Mesothelial cell of epicardium (in vitro differentiated cells): ENCODE data around the gene USP35. TPM values are rescaled to one million over a fixed set of nuclear protein-coding genes. Genes with fewer than 3 reads are reported as not detected.

ENCODE experiments used
- DNase-seq, 2 experiments: peaks; one replicate each; pipeline ENCODE4 v3.0.0; 2021; ENCODE audit warnings: low spot score in 2 of 2; ENCODE audit not compliant: unreplicated experiment in 2 of 2
- H3K27ac Mint-ChIP-seq: 2 replicates; pipeline ENCODE4 v1.8.0; 2021; ENCODE audit warnings: mixed read lengths
- H3K27me3 Mint-ChIP-seq: 2 replicates; pipeline ENCODE4 v1.8.0; 2021; ENCODE audit warnings: low read depth, mixed read lengths
- H3K36me3 Mint-ChIP-seq: 2 replicates; pipeline ENCODE4 v1.8.0; 2021; ENCODE audit warnings: mixed read lengths
- H3K4me1 Mint-ChIP-seq: 2 replicates; pipeline ENCODE4 v1.8.0; 2021; ENCODE audit warnings: mixed read lengths
- H3K4me3 Mint-ChIP-seq: 2 replicates; pipeline ENCODE4 v1.8.0; 2021; ENCODE audit warnings: mild to moderate bottlenecking, moderate library complexity, mixed read lengths
- H3K9me3 Mint-ChIP-seq: 2 replicates; pipeline ENCODE4 v1.8.0; 2021; ENCODE audit warnings: mixed read lengths
- total RNA-seq: library from RNA; stranded (reverse); gene quantifications from 3 replicates; pipeline ENCODE4 v1.2.1, GENCODE V29; 2021
- TF ChIP-seq, protein P1 (sequence below): fragments of 200-600 bp; sonication (generic); IDR thresholded peaks from one replicate; pipeline ENCODE4 v1.5.0; 2021; ENCODE audit warnings: antibody characterized with exemption; ENCODE audit not compliant: unreplicated experiment

USP35 gene
- total RNA-seq, 1 donor from 2014 or later, result 12.3 TPM

DNA sequence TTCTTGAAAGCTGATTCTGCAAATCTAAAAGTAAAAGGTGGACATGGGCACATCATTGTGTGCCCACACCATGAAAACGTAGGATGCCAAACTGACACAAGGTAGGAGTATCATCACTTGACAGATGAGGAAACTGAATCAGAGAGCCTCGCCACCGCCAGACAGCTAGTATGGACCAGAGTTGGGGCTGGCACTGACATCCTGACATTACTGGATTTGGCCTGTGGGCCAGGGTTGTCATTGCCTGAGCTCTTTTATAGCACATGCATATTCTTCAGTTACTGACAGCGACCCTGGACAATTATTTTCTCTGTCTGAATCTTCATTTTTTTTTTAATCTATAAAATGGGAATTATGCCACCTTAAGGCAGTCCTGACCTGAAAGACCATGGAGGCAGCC is 16.5 kb downstream of the USP35 start:
- H3K27ac Mint-ChIP-seq, result no peak overlapping the region
- no peak overlapping the region for H3K4me3 Mint-ChIP-seq
- no peaks in the 10 kb centered on the region for H3K27me3 Mint-ChIP-seq
- DNase-seq, result no peak
- no peaks in the 10 kb centered on the region for H3K9me3 Mint-ChIP-seq
- H3K36me3 Mint-ChIP-seq, result peaks cover 15% of the 10 kb centered on the region
- TF ChIP-seq, protein P1, sequence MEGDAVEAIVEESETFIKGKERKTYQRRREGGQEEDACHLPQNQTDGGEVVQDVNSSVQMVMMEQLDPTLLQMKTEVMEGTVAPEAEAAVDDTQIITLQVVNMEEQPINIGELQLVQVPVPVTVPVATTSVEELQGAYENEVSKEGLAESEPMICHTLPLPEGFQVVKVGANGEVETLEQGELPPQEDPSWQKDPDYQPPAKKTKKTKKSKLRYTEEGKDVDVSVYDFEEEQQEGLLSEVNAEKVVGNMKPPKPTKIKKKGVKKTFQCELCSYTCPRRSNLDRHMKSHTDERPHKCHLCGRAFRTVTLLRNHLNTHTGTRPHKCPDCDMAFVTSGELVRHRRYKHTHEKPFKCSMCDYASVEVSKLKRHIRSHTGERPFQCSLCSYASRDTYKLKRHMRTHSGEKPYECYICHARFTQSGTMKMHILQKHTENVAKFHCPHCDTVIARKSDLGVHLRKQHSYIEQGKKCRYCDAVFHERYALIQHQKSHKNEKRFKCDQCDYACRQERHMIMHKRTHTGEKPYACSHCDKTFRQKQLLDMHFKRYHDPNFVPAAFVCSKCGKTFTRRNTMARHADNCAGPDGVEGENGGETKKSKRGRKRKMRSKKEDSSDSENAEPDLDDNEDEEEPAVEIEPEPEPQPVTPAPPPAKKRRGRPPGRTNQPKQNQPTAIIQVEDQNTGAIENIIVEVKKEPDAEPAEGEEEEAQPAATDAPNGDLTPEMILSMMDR, result no peak
- H3K4me1 Mint-ChIP-seq, result no peaks in the 10 kb centered on the region

DNA sequence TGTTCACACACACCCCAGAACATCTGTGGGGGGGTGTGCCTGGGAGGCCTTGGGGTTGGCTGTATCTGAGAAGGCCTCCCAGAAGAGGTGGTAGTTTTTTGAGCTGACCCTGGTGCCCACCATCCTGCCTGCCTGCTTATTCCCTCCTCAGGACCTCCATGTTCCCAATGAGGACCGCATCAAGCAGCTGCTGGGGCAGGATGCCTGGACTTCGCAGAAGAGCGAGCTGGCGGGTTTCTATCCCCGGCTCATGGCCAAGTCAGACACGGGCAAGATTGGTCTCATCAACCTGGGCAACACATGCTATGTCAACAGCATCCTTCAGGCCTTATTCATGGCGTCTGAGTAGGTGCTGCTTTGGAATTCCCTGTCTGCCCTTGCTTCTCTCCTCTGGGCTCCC is 17.0 kb downstream of the USP35 start:
- DNase-seq, result no peak
- Mint-ChIP-seq H3K36me3 (peaks cover 19% of the 10 kb centered on the region), H3K9me3 (peaks cover 1% of the 10 kb centered on the region), H3K27ac (no peak overlapping the region), H3K4me1 (no peaks in the 10 kb centered on the region), H3K27me3 (no peaks in the 10 kb centered on the region), H3K4me3 (no peak overlapping the region)
- TF ChIP-seq, protein P1, result no peak

DNA sequence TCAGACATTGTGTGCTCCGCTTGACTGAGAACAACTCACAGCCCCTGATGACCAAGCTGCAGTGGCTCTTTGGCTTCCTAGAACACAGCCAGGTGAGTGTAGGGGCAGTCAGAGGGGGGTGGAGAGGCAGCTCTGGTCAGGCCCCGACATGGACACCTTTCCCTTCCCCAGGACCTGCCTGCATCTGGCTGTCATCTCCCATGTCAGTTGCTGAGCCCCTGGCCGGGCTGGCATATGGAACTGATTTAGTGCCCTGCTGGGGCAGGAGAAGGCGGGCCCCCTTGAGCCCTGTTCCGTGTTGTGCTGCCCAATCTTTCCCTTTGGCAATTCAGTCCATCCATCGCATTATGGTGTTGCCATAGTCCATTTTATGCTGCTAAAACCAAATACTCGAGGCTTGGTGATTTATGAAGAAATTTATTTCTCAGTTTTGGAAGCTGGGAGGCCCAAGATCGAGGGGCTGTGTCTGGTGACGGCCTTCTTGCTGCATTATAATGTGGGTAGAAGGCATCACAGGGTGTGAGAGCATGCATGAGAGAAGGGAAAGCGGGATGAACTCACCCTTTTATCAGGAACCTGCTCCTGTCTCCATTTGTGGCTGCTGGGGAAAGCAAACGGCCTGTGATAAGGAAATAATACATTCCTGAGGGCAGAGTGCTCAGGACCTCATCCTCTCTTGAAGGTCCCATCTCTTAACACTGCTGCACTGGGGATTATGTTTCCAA is 19.0 kb downstream of the USP35 start:
- no peaks in the 10 kb centered on the region for H3K4me1 Mint-ChIP-seq
- DNase-seq, result no peak
- no peaks in the 10 kb centered on the region for H3K27me3 Mint-ChIP-seq
- TF ChIP-seq, protein P1, result no peak
- H3K4me3 Mint-ChIP-seq, result no peak overlapping the region
- H3K27ac Mint-ChIP-seq, result no peak overlapping the region
- H3K36me3 Mint-ChIP-seq, result peaks cover 32% of the 10 kb centered on the region
- H3K9me3 Mint-ChIP-seq, result peaks cover 13% of the 10 kb centered on the region

DNA sequence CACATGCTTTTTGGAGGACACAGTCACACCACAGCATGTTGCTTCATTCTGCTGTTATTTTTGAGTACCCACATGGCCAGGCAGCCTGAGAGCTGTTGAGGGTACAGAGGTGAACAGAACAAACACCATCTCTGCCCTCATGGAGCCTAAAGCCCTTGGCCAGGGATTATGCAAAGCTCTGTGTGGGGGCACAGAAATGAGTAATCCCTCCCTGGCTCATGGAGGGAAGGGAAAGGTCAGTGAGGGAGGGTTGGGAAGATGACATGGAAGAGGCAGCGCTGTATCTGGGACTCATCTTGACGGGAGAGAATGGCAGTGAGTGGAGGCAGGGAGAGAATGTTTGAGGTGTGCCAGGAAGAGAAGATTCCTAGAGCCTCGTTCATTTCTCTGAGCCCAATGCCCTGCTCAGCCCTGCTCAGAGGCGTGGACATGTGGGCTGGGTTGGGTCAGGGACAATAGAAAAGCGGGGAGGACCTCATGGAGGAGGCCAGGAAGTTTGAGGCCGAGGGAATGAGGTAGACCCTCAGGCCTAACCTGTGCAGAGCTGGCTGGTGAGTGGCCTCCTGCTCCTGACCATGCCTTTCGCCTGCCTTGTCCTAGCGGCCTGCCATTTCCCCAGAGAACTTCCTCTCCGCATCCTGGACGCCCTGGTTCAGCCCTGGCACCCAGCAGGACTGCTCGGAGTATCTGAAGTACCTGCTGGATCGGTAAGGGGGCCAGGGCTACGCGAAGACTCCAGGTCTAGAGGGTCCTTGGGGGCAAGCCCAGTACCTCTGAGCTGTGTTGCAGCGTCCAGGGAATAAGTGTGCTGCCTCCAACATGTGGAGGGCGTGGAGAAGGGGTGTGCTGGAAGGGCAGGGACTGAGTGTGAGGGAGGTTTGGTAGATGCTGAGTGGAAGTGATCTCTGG is 19.8 kb downstream of the USP35 start:
- peaks cover 13% of the 10 kb centered on the region for H3K9me3 Mint-ChIP-seq
- TF ChIP-seq, protein P1, result no peak
- no peak for DNase-seq
- H3K36me3 Mint-ChIP-seq, result peaks cover 27% of the 10 kb centered on the region
- no peak overlapping the region for H3K4me3 Mint-ChIP-seq
- no peak overlapping the region for H3K27ac Mint-ChIP-seq
- no peaks in the 10 kb centered on the region for H3K4me1 Mint-ChIP-seq
- H3K27me3 Mint-ChIP-seq, result no peaks in the 10 kb centered on the region

DNA sequence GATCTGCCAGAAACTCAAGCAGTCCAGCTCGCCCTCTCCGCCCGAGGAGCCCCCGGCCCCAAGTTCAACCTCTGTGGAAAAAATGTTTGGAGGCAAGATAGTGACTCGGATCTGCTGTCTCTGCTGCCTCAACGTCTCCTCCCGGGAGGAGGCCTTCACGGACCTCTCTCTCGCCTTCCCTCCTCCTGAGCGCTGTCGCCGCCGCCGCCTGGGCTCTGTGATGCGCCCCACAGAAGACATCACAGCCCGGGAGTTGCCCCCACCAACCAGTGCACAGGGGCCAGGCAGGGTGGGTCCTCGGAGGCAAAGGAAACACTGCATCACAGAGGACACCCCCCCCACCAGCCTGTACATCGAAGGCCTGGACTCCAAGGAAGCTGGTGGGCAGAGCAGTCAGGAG is 20.8 kb downstream of the USP35 start:
- DNase-seq, result no peak
- no peak overlapping the region for H3K27ac Mint-ChIP-seq
- H3K9me3 Mint-ChIP-seq, result peaks cover 13% of the 10 kb centered on the region
- no peak overlapping the region for H3K4me3 Mint-ChIP-seq
- no peaks in the 10 kb centered on the region for H3K4me1 Mint-ChIP-seq
- H3K36me3 Mint-ChIP-seq, result peaks cover 27% of the 10 kb centered on the region
- TF ChIP-seq, protein P1, result no peak
- H3K27me3 Mint-ChIP-seq, result no peaks in the 10 kb centered on the region
